Measurements from ENCODE around the gene YES1.

GRCh38 chr18:841647-842370, 29.8 kb upstream of the YES1 start:
- TF ChIP-seq, protein P1, sequence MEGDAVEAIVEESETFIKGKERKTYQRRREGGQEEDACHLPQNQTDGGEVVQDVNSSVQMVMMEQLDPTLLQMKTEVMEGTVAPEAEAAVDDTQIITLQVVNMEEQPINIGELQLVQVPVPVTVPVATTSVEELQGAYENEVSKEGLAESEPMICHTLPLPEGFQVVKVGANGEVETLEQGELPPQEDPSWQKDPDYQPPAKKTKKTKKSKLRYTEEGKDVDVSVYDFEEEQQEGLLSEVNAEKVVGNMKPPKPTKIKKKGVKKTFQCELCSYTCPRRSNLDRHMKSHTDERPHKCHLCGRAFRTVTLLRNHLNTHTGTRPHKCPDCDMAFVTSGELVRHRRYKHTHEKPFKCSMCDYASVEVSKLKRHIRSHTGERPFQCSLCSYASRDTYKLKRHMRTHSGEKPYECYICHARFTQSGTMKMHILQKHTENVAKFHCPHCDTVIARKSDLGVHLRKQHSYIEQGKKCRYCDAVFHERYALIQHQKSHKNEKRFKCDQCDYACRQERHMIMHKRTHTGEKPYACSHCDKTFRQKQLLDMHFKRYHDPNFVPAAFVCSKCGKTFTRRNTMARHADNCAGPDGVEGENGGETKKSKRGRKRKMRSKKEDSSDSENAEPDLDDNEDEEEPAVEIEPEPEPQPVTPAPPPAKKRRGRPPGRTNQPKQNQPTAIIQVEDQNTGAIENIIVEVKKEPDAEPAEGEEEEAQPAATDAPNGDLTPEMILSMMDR (IDR thresholded peaks at IDR 0.05; ENCODE audit: borderline replicate concordance, extremely low read depth, low read length, poor library complexity, severe bottlenecking) = no peak
- no peak for TF ChIP-seq EZH2 (IDR thresholded peaks at IDR 0.05; ENCODE audit: borderline replicate concordance, low read depth, low read length, severe bottlenecking)

All from DND-41 (cell line).